Tibial nerve (tissue), 4 donors: ENCODE data around the gene EFEMP2.

Source experiments
- CTCF ChIP-seq, 5 experiments: fragments of 200-600 bp in 3 of 5; fragments of 450-650 bp in 2 of 5; sonication (generic) in 3 of 5; IDR thresholded peaks; one replicate each; pipeline ENCODE4 v1.5.1; 2016 to 2019; ENCODE audit warnings: antibody characterized with exemption in 5 of 5, mild to moderate bottlenecking in 3 of 5, moderate library complexity in 2 of 5
- EP300 ChIP-seq, 2 donors: sonication (generic); formaldehyde crosslinking; IDR thresholded peaks; one replicate each; pipeline ENCODE4 v1.6.1; 2017; ENCODE audit warnings: antibody characterized with exemption in 2 of 2, mild to moderate bottlenecking in 1 of 2
- POLR2A ChIP-seq, 2 donors: fragments of 450-650 bp; IDR thresholded peaks; one replicate each; pipeline ENCODE4 v1.6.1; 2017; ENCODE audit warnings: antibody characterized with exemption in 2 of 2, mild to moderate bottlenecking in 2 of 2, moderate library complexity in 2 of 2

- TF ChIP-seq CTCF (IDR thresholded peaks at IDR 0.05) (no peak), POLR2A (IDR thresholded peaks at IDR 0.05) (no peak), EP300 (IDR thresholded peaks at IDR 0.05) (no peak)
These were observed at the start of gene EFEMP2 for GRCh38 chr11:65872586-65873317.
